Esophagus muscularis mucosa (tissue), 4 donors: ENCODE measurements around the gene NPTXR. TPM values are rescaled to one million over a fixed set of nuclear protein-coding genes. Genes with fewer than 3 reads are reported as not detected.

Experiments
- DNase-seq: peaks from one replicate; pipeline ENCODE4 v3.0.0-alpha.2; 2017; ENCODE audit errors: extremely low spot score
- H3K27ac ChIP-seq, 4 donors: fragments of 200-600 bp; sonication (generic); replicated peaks in 1 of 4; 1 replicate in 3 of 4; 2 replicates in 1 of 4; pipeline ENCODE4 v1.5.1; 2016 to 2019; ENCODE audit warnings: mild to moderate bottlenecking in 1 of 4
- H3K27me3 ChIP-seq, 4 donors: fragments of 200-600 bp; sonication (generic); one replicate each; pipeline versions ENCODE4 v1.5.1 to v1.6.0; 2016 to 2019
- H3K36me3 ChIP-seq, 4 donors: fragments of 200-600 bp; sonication (generic); one replicate each; pipeline ENCODE4 v1.5.1; 2016 to 2019
- H3K4me1 ChIP-seq, 4 donors: fragments of 200-600 bp; sonication (generic); one replicate each; pipeline ENCODE4 v1.5.1; 2016 to 2019
- H3K4me3 ChIP-seq, 4 donors: fragments of 200-600 bp; sonication (generic); 1 replicate in 2 of 4; 2 replicates in 2 of 4; pipeline ENCODE4 v1.5.1; 2016 to 2019; ENCODE audit warnings: mild to moderate bottlenecking in 4 of 4, moderate library complexity in 1 of 4
- H3K9me3 ChIP-seq, 4 donors: fragments of 200-600 bp; sonication (generic); 1 replicate in 3 of 4; 2 replicates in 1 of 4; pipeline ENCODE4 v1.5.1; 2016 to 2019
- EP300 ChIP-seq: sonication (generic); formaldehyde crosslinking; IDR thresholded peaks from one replicate; pipeline ENCODE4 v1.6.1; 2017; ENCODE audit warnings: antibody characterized with exemption
- POLR2A ChIP-seq: fragments of 450-650 bp; IDR thresholded peaks from one replicate; pipeline ENCODE4 v1.6.1; 2017; ENCODE audit warnings: antibody characterized with exemption, moderate library complexity, mild to moderate bottlenecking, low read depth
- POLR2AphosphoS5 ChIP-seq, 2 donors: sonication (generic); formaldehyde crosslinking; IDR thresholded peaks; one replicate each; pipeline ENCODE4 v1.6.1; 2017; ENCODE audit warnings: antibody characterized with exemption in 2 of 2
- WGBS: methylation state at CpG from one replicate; pipeline ENCODE4 v1.1.5; 2018; 5-methylcytosine and 5-hydroxymethylcytosine counted together
- intact Hi-C: fragments of 100-400 bp; cut with DNase I; formaldehyde crosslinking; loops from one replicate; pipeline ENCODE4 v1.15.1; 2023
- total RNA-seq, 4 donors: library from RNA; depleted of rRNA; stranded (reverse); fragments of >200 nt; gene quantifications; one replicate each; pipeline versions ENCODE4 v1.1.0 to v1.2.1, GENCODE V29; 2016
- TF ChIP-seq, protein P1 (sequence below), 3 experiments: fragments of 200-600 bp in 2 of 3; fragments of 450-650 bp in 1 of 3; sonication (generic) in 2 of 3; IDR thresholded peaks; one replicate each; pipeline ENCODE4 v1.5.1; 2017 to 2019; ENCODE audit warnings: antibody characterized with exemption in 3 of 3, mild to moderate bottlenecking in 2 of 3, moderate library complexity in 1 of 3

Gene NPTXR
- total RNA-seq, 4 donors from 2014 or later: 8.2 to 15.0 (median 8.8) TPM

DNA sequence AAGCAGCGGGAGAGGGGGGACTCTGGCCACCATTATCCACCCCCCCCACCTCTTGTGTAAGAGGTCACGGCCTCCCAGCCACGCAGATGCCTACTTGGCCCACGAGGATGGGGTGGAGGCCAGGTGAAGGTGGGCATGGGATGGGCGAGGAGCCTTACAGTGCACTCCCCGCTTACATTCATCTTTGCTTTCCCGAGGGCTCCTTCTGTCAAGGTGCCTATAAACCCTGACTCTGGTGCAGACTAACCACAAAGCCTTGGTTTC is 13.1 kb downstream of the NPTXR start:
- TF ChIP-seq POLR2AphosphoS5 (IDR thresholded peaks at IDR 0.05) (no peak), EP300 (no peak), POLR2A (no peak)
- TF ChIP-seq, protein P1, sequence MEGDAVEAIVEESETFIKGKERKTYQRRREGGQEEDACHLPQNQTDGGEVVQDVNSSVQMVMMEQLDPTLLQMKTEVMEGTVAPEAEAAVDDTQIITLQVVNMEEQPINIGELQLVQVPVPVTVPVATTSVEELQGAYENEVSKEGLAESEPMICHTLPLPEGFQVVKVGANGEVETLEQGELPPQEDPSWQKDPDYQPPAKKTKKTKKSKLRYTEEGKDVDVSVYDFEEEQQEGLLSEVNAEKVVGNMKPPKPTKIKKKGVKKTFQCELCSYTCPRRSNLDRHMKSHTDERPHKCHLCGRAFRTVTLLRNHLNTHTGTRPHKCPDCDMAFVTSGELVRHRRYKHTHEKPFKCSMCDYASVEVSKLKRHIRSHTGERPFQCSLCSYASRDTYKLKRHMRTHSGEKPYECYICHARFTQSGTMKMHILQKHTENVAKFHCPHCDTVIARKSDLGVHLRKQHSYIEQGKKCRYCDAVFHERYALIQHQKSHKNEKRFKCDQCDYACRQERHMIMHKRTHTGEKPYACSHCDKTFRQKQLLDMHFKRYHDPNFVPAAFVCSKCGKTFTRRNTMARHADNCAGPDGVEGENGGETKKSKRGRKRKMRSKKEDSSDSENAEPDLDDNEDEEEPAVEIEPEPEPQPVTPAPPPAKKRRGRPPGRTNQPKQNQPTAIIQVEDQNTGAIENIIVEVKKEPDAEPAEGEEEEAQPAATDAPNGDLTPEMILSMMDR (IDR thresholded peaks at IDR 0.05): no peak
- Histone ChIP-seq H3K4me1 (no peaks in the 10 kb centered on the region), H3K4me3 (no peak overlapping the region), H3K9me3 (no peaks in the 10 kb centered on the region), H3K27me3 (no peaks in the 10 kb centered on the region), H3K27ac (no peak overlapping the region), H3K36me3 (peaks cover 0 to 3% (median 0%) of the 10 kb centered on the region in 4 donors)
- no peak for DNase-seq
- WGBS: 80% methylated on average over 5 of the region's 7 CpGs
- intact Hi-C loops: no loop called here

DNA sequence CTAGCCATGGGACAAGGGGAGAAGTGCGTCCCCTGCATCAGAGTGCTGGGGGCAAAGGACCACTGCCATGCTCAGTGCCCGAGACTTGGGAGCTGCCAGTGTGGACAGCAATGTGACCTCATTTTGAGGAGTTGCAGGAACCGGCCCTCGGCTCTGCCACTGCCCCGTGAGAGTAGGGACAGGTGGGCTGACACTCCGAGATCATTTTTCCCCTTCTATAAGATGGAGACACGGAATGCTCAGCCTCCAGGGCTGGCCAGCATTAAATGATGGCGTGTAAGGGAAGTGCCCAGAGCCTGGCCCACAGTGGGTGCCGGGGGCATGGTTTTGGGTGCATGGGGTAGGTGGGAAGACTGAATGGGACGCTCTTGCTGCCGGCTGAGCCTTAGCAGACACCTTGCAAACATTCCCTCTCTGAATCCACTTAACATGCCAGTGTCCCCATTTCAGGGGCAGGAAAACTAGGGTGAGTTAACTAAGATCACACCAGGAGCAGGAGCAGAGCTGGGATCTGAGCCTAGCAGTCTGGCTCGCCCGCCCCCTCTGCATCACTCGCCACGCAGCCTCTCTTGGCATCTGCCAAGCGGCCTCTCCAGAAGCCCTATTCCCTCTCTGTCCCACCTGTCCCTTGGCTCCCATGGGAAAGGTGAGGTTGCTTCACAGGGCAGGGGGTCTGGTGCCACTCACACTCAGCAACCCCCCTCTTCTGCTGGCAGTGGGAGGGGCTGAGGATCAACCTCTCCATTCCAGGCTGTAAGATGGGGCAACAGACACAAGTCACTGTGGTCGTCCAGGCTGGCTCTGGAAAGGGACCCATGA is 13.6 kb downstream of the NPTXR start:
- intact Hi-C loops: no loop called here
- DNase-seq: no peak
- WGBS: 88% methylated on average over 13 of the region's 17 CpGs
- Histone ChIP-seq H3K27me3 (no peaks in the 10 kb centered on the region), H3K4me3 (no peak overlapping the region), H3K4me1 (no peaks in the 10 kb centered on the region), H3K36me3 (peaks cover 0 to 3% (median 0%) of the 10 kb centered on the region in 4 donors), H3K27ac (no peak overlapping the region), H3K9me3 (no peaks in the 10 kb centered on the region)
- TF ChIP-seq POLR2A (no peak), EP300 (no peak), POLR2AphosphoS5 (IDR thresholded peaks at IDR 0.05) (no peak)
- TF ChIP-seq, protein P1 (IDR thresholded peaks at IDR 0.05): no peak

DNA sequence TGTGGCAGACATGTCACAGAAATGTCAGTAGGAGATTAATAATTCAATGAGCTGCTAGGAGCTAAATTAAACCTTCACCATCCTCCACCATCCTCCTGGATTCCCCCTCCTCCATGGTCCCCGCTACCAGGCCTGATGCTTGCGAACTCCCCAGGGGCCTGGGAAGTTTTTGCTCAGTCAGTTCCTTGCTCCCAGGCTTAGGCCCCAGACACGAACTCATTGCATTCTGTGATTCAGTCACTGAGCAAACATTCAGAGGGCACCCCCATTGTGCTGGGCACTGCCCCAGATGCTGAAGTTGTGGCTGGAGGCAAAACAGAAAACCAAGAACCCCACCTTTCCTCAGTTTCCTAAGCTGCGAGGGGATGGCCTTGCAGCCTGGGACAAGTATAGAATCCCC is 14.3 kb downstream of the NPTXR start:
- DNase-seq: no peak
- H3K27ac ChIP-seq: no peak overlapping the region
- peaks cover 0 to 3% (median 0%) of the 10 kb centered on the region in 4 donors for H3K36me3 ChIP-seq
- TF ChIP-seq, protein P1 (IDR thresholded peaks at IDR 0.05): no peak
- TF ChIP-seq EP300 (no peak), POLR2AphosphoS5 (IDR thresholded peaks at IDR 0.05) (no peak), POLR2A (no peak)
- H3K4me1 ChIP-seq: no peaks in the 10 kb centered on the region
- intact Hi-C loops: no loop called here
- no peak overlapping the region for H3K4me3 ChIP-seq
- H3K9me3 ChIP-seq: no peaks in the 10 kb centered on the region
- H3K27me3 ChIP-seq: no peaks in the 10 kb centered on the region
- WGBS: 76% methylated on average over 4 of the region's 4 CpGs

DNA sequence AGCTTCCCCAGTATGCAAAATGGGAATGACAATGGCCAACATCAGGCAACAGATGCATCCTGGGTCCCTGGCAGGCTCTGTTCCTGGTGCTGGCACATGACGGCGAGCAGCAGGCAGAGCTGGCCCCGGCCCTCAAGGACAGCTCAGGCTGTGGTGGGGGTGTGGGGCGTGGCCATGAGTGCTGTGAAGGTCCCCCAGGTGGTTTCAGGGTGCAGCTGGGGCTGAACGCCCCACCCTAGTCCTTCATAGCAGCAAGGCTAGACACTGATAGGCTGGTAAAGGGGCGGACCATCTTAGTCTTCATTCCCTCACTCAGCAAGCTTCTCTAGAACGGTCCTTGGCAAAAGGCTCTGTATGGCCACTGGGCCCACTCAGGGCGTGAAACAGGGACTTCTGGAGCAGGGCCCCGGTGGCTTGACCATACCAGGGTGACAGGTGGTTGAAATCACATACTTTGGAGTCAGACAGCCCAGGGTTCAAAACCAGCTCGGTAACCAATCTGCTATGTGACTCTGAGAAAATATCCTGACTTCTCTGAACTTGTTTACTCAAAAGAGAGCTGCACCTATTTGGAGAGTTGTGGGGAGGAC is 15.1 kb downstream of the NPTXR start:
- no peak overlapping the region for H3K27ac ChIP-seq
- DNase-seq: no peak
- H3K9me3 ChIP-seq: no peaks in the 10 kb centered on the region
- H3K4me3 ChIP-seq: no peak overlapping the region
- no peaks in the 10 kb centered on the region for H3K27me3 ChIP-seq
- H3K4me1 ChIP-seq: no peaks in the 10 kb centered on the region
- TF ChIP-seq POLR2AphosphoS5 (IDR thresholded peaks at IDR 0.05): no peak
- intact Hi-C loops: no loop called here
- WGBS: 83% methylated on average over 2 of the region's 10 CpGs
- H3K36me3 ChIP-seq: peaks cover 0 to 3% (median 0%) of the 10 kb centered on the region in 4 donors

DNA sequence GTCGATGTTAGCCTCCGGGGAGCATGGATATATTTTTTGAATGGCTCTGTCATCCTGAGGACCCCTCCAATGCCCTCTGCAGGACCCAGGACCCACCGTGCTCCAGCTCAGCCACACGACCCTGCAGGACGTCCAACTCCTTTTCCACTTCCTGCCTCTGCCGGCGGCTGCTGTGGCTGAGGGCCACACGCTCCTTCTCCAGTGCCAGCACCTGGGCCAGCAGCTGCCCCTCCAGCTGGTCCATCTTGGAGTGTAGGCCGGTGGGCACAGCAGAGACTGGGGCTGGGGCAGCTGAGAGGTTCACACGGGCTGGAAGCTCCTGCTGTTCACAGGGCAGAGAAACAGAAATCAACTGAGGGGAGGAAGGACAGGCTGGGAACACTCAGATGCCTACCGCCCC is 15.6 kb downstream of the NPTXR start:
- Histone ChIP-seq H3K4me1 (no peaks in the 10 kb centered on the region), H3K36me3 (peaks cover 0 to 3% (median 0%) of the 10 kb centered on the region in 4 donors), H3K9me3 (no peaks in the 10 kb centered on the region), H3K27me3 (no peaks in the 10 kb centered on the region), H3K27ac (no peak overlapping the region), H3K4me3 (no peak overlapping the region)
- intact Hi-C loops: no loop called here
- TF ChIP-seq EP300 (no peak), POLR2AphosphoS5 (IDR thresholded peaks at IDR 0.05) (no peak), POLR2A (no peak)
- TF ChIP-seq, protein P1 (IDR thresholded peaks at IDR 0.05): no peak
- DNase-seq: no peak
- WGBS: 76% methylated on average over 10 of the region's 11 CpGs
